HG03108 (cell line): Measurements from ENCODE around the gene NIPA2.

ENCODE experiments used
- ATAC-seq: cut with Tn5 transposase; IDR thresholded peaks from one replicate; pipeline ENCODE4 v1.9.1; 2021; ENCODE audit warnings: moderate library complexity; ENCODE audit not compliant: unreplicated experiment

The NIPA2 gene

DNA sequence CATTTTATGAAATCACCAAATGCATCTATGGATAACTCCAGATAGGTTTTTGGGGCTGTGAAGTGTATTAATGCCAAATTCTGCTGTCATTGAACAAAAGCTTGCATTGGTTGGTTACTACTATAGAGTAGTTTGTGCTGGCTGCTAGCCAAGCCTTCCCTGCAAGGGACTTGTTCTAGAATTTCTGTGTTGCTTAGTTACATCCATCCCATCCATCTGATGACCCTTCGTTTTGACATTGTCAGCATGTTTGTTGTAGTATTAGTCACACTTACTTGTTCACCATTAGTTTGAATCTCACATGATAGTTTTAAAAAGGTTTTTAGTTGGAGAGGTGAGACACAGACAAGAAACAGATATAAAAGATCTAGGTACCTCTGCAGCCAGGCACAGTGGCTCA lies 7.0 kb upstream of the NIPA2 start:
- ATAC-seq: no peak

DNA sequence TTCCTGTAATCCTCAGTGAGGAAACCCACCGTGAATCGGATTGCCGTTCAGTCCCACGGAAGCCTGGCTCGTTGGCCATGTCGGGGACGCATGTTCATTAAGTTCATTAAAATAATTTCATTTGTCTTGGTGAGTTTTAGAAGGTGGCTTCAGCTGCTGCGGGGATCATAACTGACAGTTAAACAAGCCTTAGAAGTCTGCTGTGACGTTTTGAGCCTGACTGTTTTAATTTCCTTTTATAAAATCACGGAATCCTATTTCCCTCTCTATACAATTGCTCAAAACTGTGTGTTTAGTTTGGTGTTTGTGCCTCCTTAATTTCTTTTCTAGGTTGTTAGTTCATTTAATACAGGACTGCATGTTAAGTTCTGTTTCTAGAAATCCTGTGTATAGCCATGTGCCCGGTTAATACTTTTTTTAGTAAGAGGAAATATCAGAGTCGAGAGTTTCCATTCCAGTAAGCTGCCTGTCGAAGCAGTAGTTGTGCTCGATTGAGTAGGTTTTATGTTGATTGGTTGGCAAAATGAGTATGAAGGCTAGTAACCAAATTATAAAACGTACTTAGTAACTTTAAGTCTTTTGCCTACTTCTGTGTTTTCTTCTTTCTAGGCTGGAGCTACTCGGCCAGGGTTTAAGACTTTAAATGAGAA lies 705 bp downstream of the NIPA2 start:
- no peak for ATAC-seq

DNA sequence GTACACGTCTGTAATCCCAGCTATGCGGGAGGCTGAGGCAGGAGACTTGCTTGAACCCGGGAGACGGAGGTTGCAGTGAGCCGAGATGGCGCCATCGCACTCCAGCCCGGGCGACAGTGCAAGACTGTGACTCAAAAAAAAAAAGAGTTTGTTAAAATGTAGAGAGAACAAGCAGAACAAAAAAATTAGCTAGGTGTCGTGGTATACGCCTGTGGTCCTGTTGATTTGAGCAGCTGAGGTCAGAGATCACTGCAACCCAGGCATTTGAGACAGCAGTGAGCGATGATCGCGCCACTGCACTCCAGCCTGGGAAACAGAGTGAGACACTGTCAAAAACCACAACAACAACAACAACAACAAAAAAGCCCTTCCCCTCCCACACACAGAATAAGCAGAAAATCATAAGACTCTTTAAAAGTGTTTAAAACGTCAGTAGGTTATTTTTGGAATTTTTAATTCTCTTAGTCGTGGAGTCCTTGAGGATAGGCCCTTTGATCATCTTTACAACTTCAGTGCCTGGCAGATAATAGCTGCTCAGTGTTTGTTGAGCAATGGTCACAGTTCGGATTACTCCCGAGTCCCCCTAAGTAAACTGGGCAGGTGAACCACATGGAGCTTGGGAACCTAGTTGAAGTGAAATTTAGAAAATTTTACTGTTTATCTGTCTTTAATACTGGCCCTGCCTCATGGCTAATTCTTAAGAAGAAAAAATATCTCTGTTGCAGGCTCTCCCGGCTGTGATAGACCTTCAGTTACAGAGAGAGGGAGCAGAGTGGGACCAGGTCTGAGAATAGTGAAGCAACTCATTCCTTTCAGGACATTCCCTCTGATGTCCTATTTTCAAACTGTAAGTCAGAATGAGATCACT lies 6.2 kb downstream of the NIPA2 start:
- no peak for ATAC-seq

DNA sequence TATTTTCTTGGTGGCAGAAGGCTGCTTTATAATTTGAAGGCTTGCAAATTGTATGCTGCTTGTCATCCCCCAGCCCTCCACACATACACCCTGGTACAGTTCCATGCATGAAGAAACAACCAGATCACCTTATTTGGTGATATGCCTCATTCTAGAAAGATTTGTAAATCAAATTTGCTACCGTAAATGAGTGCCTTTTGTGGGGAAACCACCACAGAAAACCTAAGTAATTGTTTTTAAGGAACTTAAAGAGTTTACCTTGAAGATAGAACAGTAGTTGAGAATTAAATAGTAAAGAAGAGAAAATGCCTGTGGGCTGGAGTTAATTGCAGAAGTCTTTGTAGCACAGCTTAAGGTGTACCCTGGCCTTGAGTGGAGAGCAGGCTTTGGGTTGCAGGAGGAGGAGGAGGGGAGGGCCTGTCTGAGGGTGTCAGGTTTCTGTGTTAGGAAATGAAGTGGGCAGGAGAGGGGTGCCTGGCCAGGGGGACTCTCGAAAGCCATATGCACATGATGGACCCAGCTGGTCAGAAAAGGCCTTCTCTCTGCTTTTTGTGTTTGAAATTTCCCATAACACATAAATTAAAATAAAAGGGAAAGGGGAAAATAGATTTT lies 6.9 kb downstream of the NIPA2 start:
- no peak for ATAC-seq

DNA sequence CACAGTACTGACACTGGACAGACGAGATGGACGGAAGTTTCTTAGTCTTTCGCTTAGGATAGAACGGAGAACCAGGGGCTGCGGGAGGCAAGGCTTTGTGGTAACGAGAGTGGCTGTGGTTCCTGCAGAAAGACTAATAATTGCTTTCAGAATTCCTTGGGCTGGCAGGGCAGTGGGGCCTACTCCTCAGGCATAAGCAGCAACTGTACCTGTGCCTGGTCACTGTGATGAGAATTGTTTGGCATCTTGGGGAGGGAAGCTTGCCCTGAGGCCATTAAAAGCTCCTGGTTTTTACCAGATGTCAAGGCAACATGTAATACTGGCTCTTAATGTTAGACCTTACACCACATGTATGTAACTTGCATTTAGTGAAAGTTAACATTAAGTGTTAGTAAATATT lies 7.6 kb downstream of the NIPA2 start:
- no peak for ATAC-seq

DNA sequence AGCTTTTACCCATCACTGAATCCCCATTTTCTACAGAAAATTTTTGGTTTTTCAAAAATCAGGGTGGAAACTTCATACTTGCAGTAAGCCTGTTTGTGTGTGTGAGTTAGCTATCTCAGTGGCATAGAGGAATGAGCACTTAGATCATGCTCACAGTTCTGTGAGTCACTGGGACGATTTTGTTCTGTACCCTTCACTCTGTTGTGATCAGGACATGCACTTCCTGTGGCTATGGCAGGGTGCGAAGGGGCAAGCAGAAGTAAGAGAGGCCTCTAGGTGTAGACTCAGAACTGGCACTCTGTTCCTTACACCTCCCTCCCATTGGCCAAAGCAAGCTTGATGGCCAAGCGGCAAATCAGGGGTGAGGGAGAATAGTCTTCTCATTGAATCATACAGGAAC lies 11.6 kb downstream of the NIPA2 start:
- ATAC-seq: no peak

DNA sequence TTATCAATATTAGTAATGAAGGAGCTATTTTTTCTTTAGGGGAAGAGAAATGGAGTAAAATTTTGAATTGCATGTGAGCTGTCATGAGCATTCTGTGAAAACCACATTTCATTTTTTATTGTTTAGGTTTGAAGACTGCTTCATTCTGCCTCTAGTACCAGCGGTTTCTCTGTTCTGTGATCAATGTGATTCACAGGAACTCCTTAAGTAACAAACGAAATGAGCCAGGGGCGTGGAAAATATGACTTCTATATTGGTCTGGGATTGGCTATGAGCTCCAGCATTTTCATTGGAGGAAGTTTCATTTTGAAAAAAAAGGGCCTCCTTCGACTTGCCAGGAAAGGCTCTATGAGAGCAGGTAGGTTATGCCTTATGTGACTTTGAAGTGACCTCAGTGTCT lies 13.0 kb downstream of the NIPA2 start:
- no peak for ATAC-seq

DNA sequence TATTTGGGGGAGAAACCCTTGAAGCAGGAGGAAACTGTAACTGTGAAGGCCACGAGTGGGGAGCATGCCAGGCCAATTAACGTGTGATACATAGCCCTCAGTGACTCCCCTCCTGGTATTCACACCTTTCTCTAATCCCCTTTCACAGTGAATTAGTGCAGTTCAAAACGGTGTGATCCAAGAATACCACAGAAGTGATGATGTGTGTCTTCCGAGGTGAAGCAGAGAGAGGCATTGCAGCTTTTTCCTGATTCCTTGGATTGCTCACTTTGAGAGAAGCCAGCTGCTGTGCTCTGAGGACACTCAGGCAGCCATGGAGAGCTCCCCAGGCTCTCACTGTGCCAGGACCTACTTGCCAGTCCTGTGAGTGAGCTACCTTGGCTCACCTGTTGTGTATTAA lies 17.3 kb downstream of the NIPA2 start:
- no peak for ATAC-seq

DNA sequence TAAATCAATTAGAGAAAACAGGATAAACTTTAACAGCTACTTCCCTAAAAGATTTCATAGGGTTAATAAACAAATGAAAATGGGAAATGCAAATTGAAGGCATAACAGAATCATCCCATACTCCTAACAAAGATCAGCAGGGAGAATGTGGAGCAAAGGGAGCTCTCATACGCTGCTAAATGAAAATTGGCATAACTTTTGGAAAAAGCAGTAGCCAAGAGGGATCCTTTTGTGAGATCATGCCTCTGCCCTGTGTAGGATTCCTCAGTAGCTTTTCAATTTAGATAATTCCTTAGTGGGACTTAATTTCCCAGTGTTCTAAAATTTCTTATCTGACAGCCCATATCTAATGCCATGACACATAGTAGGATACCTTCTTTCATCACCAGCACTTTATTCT lies 18.2 kb downstream of the NIPA2 start:
- ATAC-seq: no peak

DNA sequence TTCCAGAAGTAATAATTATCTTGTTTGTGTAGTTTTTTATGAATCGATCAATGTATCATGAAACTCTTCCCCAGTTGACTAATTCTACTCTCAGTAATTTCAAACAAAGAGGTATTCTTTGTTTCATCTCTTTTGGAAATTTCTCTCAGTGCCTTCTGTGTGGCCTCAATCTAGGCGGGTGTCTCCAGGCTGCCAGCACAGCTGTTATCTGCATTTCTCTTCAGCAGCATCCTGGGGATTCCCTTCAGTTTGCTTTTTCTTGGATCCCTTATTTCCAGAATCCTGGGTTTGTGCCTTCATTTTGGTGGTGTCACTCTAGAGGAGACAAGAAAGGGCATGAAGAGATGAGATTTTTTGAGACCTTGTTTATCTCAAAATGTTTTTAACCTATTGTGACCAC lies 22.7 kb downstream of the NIPA2 start:
- ATAC-seq: no peak

DNA sequence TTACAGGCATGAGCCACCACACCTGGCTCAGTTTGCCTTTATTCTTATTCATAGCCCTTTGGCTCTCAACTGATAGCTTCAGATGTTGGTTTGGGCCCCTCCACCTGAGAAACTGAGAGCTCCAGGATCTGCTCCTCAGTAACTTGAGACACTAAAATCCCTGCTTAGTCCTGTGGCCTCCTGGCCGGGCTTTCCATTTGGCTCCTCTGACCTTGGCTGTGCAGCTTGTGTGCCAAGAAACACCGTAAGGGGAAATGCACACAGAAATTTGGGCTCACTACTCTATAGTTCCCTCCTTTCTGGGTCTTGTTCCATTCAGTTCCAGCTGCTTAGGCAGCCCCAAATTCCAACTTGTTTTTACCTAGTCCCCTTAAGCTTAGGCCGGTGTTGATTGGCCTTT lies 24.9 kb downstream of the NIPA2 start:
- no peak for ATAC-seq

DNA sequence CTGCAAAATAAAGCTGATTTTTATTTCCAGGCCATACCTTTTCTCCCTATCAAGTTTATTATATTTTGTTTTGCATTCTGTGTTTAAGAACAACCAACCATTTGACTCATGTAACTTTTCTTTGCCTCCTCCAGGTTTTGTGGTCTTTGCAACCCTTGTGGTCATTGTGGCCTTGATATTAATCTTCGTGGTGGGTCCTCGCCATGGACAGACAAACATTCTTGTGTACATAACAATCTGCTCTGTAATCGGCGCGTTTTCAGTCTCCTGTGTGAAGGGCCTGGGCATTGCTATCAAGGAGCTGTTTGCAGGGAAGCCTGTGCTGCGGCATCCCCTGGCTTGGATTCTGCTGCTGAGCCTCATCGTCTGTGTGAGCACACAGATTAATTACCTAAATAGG lies 27.6 kb downstream of the NIPA2 start:
- no peak for ATAC-seq

DNA sequence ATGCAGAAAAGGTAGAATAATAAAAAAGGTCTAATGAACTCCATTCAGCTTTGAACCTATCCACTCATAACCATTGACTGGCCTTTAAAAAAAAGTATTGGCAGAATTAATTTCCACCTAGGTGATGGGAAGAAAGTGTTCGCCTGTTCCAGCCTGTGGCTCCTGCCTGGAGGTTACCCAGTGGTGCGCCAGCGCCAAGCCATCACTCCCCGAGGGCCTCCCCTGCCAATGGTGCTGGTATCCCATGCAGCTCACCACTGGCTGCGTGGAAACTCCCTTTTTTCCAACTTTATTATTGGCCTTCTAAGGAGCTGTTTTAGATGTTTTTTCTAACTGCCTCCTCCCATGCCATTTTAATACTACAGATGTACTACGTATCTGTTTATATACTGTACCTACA lies 29.4 kb downstream of the NIPA2 start:
- ATAC-seq: no peak

DNA sequence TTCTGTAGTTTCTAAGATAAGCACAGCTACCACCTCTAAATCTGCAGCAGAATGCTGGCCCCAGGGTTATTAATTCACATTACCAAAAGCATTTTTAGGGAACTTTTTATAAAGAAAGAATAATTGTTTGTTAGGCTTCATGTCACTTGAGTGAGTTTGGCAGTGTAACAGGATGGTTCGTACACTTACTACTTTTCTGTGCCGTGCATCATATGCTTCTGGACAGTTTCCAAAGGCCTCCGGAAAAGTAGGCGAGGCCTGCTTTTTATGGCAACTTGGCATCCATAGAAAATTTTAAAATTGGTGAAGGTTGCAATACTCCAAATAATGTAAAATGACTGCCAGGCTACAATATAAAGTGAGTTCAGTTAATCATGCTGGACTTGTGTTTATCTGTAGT lies 30.0 kb downstream of the NIPA2 start:
- ATAC-seq: no peak

DNA sequence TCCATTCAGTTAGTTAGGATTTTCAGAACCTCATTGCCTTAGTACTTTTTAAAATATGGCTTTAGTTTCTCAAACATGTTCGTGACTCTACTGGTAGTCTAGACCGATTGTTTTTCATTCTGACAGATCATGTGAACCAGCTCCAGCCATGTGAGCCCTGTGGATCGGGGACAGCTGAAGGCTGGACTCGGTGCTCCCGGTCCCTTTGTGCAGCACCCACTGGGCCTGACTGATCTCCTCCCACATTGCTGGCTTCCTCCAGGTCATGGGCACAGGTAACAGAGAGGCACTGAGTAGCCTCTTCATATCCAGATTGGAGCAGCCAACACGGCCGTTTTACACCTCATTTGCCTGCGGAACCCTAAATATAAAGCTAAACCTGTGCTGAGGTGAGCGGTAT lies 30.5 kb downstream of the NIPA2 start:
- ATAC-seq: no peak

DNA sequence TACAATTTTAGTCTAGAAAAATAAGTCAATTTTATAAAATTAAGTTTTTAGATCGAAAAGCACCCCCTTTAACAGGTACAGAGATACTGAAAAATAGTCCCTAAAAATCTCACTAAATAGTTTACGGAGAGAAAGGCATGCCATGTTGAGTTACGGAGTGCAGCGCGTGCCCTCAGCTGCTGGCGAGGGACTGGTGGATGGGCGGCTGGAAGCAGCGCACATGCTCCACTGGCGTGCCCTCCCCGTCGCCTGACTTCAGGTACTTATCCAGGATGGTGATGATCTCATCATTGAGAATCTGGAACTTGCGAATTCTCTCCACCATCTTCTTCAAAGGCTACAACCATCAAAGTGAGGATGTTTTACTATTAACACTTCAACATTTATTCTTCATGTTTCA lies 31.4 kb downstream of the NIPA2 start:
- no peak for ATAC-seq

DNA sequence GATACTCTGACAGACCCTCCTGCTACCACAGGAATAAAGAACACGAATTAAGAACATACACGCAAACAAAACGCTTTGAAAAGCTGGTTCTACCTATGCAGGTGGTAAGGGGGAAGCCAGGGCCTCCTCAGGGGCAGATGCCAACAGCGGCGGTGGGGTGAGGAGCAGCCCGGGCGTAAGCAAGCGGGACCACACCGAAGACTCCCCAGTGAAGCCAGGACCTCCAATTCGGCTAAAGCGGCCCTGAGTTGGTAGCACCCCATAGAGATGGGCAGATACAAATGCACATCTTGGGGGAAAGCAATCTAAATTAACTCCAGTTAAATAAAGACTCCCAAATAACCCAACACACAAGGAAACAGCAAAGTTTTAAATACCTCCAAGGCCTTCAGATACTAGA lies 32.4 kb downstream of the NIPA2 start:
- no peak for ATAC-seq

DNA sequence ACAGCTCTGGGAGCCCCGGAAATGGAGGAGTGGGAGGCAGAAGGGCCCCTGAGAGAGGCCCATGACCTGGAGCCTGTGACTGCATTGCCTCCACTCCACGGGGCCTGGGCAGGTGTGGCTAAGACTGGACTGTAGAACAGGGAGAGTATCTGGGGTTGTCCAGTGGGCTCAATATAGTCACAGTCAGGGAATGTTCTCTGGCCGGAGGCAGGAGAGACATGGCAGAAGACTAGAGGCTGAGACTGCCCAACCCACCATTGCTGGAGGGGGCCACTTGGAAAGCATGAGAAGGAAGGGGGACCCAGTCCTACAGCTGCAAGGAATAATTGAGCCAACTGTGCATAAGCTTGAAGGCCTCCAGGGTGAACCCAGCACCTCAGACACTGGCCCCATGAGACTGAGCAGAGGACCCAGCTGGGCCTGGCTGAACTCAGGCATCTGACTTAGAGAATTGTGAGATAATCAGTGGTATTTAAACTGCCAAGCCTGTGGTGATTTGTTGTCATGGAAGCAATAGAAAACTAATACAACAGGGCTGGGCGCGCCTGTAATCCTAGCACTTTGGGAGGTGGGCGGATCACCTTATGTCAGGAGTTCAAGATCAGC lies 33.1 kb downstream of the NIPA2 start:
- ATAC-seq: no peak

DNA sequence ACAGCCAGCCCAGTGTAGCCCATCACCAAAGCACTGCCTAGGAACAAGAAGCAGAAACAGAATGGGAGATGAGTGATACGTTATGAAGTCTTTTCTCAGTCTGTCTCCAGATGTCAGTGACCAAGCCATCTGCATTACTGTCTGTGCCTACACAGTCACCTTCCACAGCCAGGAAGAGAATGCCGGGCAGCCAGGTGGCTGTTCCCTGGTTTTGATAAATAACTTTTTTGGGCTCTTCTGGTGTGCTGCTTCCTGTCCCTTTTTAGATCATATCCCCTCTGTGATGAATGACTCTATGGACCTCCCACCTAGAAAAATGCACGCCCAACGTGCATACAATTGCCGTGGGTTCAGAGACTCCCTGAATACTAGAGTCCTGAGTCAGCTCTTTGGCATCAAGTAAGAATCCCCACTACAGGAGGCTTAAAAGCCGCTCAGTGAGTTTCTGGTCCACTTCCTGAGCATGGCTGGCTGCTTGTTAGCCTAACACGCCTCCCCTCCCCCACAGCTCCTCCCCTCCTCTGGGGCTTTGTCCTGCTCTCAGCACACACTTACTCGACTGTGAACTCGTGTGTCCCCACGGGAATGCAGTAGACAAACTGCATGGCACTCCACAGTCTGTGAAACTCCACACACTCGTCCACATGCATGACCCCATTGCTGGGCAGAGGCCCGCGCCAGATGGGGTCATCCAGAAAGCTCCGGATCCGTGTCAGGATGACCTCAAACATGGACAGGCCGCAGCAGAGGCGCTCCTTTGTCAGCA lies 34.7 kb downstream of the NIPA2 start:
- no peak for ATAC-seq

DNA sequence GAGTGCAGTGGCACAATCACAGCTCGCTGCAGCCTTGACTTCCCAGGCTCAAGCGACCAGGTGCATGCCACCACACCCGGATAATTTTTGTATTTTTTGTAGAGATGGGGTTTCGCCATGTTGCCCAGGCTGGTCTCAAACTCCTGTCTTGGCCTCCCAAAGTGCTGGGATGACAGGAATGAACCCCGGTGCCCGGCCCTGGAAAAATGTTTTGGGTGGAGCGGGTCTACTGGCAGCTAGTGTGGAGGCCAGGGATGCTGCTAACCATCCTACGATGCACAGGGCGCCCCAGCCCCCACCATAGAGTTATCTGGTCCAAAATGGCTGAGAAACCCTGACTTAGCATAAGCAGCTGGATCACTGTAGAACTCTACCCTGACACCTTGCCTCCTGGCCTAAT lies 35.4 kb downstream of the NIPA2 start:
- ATAC-seq: no peak

DNA sequence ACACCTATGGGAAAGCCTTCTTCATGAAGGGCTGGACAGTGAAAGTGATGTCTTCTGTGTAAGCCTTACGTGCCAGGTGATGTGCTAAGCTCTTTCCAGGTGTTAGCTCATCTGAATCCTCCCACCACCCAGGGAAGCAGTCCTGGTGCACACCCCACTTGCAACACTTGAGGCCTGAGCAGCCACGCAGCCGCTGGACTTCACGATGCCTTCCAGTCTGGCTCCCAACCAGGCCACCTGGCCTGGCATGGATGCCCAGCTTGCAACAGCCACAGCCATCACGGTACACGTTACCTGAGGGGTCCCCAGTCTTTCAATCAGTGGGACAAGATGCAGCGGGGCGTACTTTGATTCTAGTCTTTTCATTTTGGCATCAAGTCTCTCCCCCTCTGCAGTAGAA lies 35.8 kb downstream of the NIPA2 start:
- no peak for ATAC-seq
